GM18861 (cell line): Measurements from ENCODE around the gene RNASE12.
"Not testable (repeated sequence)": the region's sequence is repeated elsewhere in the genome, so short reads cannot be mapped to it uniquely, and the experiment has no call there.

ENCODE experiments used
- ATAC-seq: cut with Tn5 transposase; IDR thresholded peaks from one replicate; pipeline ENCODE4 v1.9.1; 2021; ENCODE audit not compliant: unreplicated experiment

RNASE12 gene

DNA sequence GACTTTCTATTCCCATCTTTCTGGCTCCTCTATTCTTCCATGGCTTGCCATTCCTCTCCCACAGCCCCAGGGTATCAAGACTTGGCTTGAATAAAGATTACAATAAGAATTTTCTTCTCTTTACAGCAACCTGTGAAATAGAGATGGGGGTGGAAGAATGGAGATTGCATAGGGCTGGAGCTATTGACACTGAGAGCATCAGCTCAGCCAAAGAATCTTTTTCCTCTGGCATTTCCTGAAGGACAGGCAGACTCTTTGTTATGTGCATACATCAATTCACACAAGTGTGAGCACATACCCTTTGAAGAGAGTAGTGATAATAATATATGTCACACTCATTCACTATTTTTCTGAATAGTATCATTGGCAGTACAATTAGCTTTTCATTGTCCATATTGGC, 8.0 kb downstream of the RNASE12 start:
- no peak for ATAC-seq

DNA sequence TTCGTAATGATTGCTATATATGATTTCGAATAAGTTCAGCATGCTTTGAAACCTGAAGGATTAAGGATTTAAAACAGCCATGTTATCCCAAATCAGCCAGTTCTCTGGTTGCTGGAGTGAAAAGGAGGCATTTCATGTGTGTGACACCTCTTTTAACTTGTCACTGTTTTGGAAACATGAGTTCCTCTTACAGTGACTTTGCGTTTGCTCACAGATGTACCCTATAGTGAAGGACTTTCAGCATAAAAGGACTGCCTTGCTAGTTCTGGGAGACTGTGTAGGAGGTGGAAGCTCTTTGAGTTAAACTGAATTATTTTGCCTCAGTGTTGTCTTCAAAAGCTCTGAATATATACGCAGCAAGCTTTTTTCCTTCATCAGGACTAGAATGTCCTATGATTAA, 10.9 kb downstream of the RNASE12 start:
- no peak for ATAC-seq

DNA sequence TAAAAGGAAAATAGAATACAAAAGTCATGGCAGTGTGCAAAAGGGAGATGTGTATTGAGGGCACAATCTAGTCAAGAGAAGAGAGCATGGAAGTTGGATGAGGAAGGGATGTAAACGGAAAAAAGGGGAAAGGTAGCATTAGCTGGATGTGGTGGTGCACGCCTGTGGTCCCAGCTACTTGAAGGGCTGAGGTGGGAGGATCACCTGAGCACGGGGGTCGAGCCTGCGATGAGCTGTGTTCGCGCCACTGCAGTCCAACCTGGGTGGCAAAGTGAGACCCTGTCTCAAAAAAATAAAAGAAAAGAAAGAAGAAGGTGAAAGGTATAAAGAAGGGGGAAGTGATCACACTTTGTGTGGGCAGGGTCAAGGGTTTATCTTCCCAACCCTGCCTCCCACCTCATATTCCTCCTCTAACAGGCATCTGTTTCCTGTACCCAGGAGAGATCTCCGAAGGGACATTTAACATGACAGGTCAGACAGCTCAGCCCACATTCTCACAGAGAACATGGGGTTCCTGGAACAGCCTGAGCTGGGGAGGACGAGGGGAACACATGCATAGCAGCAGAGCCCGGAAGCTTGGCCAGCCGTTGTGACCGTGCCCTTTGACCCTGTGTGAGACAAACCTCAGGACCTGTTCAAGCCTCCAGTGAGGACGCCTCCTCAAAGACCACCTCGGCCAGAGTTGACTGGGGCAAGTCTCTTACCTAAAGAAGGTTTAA, 12.2 kb downstream of the RNASE12 start:
- ATAC-seq: no peak

DNA sequence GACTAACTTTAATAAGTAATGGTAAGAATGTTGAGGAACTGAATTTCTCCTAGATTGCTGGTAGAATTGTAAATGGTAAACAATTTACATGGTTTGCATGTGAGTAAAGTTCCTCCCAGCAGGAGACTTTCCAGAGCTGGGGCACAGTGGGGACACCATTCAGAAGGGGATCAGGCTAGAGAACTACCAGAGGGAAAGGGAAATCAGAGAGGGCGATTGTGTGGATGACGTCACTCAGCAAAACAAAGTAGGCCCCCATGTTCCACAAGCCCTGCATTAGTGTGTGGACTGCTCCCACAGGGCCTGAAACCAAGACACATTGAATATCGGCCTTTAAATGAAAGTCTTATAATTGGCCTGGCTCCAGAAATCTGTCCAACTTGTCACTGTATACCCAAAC, 12.9 kb downstream of the RNASE12 start:
- no peak for ATAC-seq

DNA sequence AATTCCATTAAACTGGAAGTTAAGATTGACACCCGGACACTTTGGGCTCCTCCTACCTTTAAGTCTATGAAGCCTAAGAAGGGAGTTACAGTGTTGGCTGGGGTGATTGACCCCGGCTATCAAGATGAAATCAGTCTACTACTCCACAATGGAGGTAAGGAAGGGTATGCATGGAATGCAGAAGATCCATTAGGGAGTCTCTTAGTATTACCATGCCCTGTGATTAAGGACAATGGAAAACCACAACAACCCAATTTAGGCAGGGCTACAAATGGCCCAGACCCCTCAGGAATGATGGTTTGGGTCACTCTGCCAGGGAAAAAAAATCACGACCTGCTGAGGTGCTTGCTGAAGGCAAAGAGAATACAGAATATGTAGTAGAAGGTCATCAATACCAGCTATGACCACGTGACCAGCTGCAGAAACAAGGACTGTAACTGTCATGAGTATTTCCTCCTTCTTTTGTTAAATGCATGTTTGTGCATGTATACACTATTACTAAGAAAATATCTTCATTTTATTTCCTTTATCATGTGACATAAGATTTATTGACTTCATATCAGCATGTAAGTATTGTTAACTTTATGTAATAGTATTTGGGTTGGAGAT, 18.7 kb downstream of the RNASE12 start:
- ATAC-seq: not testable (repeated sequence)

DNA sequence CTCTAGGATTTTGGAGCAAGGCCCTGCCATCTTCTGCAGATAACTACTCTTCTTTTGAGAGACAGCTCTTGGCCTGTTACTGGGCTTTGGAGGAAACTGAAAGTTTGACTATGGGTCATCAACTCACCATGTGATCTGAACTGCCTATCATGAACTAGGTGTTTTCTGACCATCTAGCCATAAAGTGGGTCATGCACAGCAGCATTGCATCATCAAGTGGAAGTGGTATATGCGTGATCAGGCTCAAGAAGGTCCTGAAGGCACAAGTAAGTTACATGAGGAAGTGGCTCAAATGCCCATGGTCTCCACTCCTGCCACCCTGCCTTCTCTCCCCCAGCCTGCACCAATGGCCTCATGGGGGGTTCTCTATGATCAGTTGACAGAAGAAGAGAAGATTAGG, 20.5 kb downstream of the RNASE12 start:
- ATAC-seq: not testable (repeated sequence)

DNA sequence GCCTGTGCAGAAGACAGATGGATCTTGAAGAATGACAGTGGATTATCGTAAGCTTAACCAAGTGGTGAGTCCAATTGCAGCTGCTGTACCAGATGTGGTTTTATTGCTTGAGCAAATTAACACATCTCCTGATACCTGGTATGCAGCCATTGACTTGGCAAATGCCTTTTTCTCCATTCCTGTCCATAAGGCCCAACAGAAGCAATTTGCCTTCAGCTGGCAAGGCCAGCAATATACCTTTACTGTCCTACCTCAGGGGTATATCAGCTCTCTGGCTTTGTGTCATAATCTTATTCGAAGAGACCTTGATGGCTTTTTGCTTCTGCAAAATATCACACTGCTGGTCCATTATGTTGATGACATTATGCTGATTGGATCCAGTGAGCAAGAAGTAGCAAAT, 21.3 kb downstream of the RNASE12 start:
- ATAC-seq: not testable (repeated sequence)

DNA sequence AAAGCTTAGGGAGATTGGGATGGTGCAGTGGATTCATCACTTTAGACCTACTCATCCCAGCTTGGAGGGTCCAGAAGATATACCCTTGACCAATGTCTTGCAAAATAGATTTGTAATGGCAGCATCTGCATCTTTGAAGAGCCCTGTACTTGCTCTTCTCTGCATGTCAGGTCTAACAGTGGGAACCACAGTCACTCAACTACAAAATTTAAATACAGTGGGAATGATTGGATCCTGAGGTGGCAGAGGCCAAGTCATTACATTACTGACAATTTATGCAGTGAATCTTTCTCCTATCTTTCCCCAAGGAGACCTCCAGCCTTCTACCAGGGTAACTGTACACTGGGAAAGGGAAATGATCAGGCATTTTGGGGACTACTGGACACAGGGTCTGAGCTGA, 22.1 kb downstream of the RNASE12 start:
- ATAC-seq: no peak

DNA sequence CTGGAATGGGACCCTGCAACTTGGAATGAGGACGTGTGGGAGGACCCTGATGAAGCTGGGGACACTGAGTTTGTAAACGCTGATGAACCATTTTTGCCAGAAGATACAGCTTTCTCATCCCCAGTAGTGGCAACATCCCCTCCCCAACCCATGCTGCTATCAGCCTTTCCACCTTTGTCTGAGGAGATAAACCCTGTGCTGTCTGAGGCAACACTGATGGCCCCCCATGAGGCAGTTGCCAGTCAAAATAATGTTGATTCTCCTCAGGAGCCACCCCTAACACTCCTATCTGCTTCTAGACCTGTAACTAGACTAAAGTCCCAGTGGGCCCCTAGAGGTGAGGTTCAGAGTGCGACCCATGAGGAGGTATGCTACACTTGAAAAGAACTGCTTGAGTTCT, 22.8 kb downstream of the RNASE12 start:
- ATAC-seq: no peak

DNA sequence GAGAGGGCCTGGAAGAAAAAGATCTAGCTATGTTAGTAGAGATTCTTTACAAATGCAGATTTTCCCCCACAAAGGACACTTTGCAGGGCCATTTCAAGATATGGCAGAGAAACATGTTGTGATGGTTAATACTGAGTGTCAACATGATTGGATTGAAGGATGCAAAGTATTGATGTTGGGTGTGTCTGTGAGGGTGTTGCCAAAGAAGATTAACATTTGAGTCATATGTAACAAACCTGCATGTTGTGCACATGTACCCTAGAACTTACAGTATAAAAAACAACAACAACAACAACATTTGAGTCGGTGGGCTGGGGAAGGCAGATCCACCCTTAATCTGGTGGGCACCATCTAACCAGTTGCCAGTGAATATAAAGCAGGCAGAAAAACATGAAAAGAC, 24.0 kb downstream of the RNASE12 start:
- not testable (repeated sequence) for ATAC-seq

DNA sequence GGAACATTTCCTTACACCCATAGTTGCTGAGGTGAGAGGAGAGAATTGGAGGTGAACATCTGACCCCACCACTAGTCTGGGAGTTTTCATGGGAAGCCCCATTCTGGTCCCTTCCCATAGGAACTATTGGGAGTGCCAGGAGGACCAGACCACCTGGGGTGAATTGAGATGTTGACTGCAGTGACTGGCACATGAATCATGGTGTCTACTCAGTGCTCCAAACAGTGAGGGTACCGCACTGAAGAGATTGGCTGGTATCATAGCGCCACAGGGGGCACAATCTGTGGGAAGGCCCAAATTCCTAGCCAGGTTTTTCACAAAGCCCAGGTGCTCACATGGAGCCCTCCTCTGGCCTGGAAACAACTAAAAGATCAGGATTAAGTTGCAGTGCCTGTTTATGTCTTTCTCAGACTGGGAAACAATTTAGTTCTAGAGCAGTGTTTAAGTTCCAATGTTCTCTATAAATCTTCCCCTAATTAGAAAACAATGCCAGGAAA, 26.6 kb downstream of the RNASE12 start:
- no peak for ATAC-seq

DNA sequence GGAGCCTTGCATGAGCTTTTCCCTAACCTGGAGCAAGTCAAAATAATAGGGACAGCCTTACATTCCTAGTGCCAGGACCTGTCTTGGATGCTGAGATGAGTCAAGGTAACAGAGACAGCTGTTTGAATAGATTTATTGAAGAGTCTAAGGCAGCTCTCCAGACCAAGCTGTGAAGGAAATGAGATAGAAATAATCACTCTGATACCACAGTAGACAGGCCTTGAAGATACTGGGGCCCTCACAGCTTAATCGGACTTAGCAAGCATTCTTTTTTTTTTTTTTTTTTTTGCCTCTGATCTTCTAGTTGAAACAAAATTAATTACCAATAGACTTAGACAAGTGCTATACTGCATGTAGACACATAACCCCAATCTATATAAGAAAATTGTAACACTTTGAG, 27.2 kb downstream of the RNASE12 start:
- ATAC-seq: no peak

DNA sequence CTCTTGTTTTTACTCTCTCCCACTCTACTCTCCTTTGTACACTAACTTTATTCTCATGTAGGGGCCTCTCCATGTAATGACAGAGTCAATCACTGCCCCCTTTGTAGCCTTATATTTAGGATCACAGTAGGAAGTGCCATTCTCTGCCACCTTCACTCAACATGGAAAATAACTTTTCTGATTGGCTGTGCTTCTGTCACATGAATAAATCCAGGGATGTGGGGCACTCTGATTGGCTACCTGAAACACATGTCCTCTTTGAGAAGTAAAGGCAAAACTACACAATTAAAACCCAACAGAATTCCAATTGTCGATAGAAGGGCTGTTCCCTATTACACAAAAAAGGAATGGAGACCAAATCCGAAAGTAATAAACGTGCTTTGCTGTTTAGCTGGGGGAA, 30.2 kb downstream of the RNASE12 start, which contains the start of gene RNASE9:
Gene RNASE9 (minus strand): TSS at position 87 of the 400 bp plus-strand sequence.
- ATAC-seq: no peak

DNA sequence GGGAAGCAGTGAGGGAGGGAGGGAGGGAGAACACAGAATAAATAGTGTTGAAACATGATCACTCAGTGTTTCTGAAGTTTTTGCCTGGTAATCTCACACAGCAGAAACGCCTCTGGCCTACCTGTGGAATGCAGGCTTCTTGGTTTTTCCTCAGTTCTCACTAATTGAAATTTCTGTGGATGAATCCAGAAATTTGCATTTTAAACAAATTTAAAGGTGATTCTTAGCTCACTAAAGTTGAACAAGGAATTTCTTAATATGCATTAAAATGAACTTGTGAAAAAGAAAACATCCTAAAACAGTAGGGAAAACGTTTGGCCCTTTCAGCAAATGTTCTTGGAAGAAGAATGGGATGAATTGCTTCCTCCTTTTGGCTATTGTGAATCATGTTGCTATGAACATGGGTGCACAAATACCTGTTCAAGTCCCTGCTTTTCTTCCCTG, 31.7 kb downstream of the RNASE12 start:
- ATAC-seq: no peak

DNA sequence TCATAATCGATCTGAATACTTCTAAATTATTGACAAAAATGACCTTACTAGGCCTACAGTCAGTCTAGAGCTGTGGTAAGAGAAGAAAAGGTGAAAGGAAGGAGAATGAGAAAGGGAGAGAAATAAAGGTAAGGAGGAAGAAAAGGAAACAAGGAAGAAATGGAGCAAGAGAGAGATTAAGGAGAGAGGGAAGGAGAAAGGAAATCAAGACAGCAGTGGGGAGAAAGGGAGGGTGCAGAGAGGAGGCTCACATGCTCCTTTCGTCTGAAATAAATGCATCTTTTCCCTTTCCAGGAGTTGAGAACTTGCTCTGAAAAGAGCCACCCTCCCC, 34.0 kb downstream of the RNASE12 start:
- no peak for ATAC-seq

DNA sequence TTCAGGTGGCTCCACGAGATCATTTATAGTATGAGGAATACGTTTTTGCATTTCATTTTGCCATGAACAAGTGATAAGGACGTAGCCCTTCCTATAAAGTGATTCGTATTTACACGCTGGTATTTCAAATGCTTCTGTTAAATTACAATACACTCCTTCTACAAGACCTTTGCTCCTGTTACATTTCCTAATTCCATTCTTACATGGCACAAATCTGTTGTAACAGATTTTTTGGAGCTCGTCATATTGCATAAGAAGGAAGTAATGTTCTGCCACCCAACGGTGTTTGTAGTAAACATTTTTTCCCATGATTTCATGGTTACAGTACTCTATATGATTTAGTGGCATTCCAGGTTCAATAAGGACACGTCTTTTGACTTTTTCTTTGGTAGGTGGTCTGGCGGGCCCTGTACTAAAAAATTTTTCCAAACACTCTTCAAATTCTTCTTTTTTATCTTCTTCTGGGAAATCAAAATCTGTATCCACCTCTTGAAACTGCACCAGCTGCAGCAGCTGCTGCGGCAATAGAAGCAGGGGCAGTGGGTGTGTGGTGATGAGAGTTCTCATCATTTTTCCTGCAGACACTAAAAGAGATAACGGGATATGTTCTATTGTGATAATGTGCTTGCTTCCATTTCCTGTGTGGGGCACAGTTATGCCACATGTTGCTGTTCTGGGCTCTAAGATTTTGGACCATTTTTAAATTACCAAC, 34.5 kb downstream of the RNASE12 start:
- no peak for ATAC-seq

DNA sequence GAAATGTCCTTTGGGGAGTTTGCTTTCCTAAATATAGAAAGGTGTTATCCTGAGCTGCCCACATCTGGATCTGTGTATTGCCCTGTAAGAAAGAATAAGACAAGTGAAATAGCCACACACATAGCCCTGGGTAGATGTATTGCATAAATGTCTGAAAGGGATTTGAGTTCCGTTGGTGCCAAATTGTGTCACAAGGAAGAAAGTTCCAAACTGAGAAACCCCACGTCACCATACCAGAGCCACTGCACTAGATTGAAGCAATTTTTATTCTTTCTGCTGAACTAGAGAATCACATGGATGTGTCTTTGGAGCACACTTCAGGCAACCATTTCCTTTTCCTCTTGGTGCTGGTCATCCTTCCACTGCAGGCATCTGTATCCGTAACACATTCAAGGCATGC, 35.3 kb downstream of the RNASE12 start:
- no peak for ATAC-seq

DNA sequence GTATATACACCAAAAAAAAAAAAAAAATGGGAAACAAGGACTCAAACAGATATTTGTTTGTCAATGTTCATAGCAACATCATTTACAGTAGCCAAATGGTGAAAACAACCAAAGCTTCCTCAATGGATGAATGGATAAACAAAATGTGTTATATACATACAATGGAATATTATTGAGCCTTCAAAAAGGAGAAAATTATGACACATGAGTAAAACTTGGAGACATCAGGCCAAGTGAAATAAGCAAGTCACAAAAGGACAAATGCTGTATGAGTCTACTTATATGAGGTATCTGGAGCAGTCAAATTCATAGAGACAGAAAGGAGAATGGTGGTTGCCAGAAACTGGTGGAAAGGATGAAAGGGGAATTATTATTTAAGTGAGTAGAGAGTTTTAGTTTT, 38.2 kb downstream of the RNASE12 start:
- ATAC-seq: no peak

DNA sequence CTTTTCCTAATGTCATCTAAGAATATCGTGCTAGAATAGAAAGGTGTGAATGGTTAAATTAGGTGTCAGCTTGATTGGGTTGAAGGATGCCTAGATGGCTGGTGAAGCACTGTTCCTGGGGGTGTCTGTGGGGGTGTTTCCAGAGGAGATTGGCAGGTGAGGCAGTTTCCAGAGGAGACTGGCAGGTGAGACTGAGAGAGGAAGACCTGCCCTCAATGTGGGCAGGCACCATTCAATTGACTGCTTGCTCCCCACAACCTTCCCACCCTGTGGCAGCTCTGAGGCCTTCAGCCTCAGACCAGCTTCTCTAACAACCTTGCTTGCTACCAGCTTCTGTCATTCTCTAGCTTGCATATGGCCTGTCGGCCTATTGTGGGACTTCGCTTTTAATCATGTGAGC, 39.6 kb downstream of the RNASE12 start:
- no peak for ATAC-seq

DNA sequence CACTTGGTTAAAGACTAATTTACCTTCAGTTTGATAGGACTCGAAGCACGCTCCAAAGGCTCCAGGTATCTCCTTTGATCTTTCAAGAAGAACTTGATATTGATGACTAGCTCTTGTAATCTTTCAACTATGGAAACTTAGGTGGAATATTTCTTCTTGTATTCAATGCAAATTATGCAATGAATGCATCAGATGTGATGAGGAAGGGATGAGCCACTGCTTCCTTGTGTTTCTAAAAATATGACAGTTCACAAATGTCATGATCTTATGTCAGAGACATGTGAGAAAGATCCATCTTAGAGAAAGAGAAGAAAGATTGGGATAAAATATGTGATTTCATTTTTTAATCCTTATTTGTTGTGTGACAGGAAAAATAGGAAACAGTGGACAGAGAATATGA, 40.2 kb downstream of the RNASE12 start:
- ATAC-seq: no peak

DNA sequence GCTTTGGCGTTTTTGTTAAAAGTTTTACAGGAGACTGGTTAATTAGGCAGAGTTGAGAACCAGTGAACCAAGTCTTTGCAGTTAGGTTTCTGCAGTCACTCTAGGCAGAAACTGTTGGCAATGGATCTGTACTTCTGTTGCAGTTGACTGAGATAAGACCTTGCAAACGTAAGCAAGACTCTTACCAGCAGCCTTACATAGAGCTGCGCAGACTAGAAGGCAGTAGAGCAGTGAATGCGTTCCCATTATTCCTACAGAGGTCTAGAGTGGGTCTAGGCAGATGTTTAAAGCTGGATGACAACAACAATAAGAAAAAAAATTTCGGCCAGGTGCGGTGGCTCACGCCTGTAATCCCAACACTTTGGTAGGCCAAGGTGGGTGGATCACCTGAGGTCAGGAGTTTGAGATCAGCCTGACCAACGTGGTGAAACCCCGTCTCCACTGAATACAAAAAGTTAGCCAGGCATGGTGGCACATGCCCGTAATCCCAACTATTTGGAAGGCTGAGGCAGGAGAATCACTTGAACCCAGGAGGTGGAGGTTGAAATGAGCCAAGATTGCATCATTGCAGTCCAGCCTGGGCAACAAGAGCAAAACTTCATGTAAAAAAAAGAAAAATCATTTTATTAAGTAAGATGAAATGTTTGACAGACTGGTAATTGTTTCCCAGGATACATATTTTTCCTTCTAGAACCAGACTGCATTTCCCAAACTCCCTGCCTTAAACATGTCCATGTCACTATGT, 42.6 kb downstream of the RNASE12 start:
- ATAC-seq: no peak
